ENCODE measurements around the gene KLHL1.

Gene KLHL1

GRCh38 chr13:69683921-69684686, 424.1 kb downstream of the KLHL1 start:
- DNase-seq (ENCODE audit: low read depth, low spot score) = no peak

GRCh38 chr13:69681722-69682121, 426.5 kb downstream of the KLHL1 start:
- DNase-seq (ENCODE audit: low read depth, low spot score) = no peak

- DNase-seq (ENCODE audit: low read depth, low spot score) = no peak
These were observed 430.9 kb downstream of the KLHL1 start for GRCh38 chr13:69677343-69677742.

- DNase-seq (ENCODE audit: low read depth, low spot score) = no peak
These were observed 432.0 kb downstream of the KLHL1 start for GRCh38 chr13:69676286-69676685.

GRCh38 chr13:69660155-69660554, 448.1 kb downstream of the KLHL1 start:
- no peak for DNase-seq (ENCODE audit: low read depth, low spot score)

GRCh38 chr13:69657676-69658075, 450.6 kb downstream of the KLHL1 start:
- DNase-seq (ENCODE audit: low read depth, low spot score) = no peak

- DNase-seq (ENCODE audit: low read depth, low spot score) = no peak
These were observed 453.9 kb downstream of the KLHL1 start for GRCh38 chr13:69654392-69654791.

Measured in iPS DF 19.7 (cell line).